ENCODE measurements around the gene CACNG4. TPM values are rescaled to one million over a fixed set of nuclear protein-coding genes. Genes with fewer than 3 reads are reported as not detected.

The CACNG4 gene
- total and polyA plus RNA-seq, 9 of the 15 experiments (the other 6 are each of a cell fraction or from before 2014, with no cell fraction given) = 0.07 TPM; not detected in 8

GRCh38 chr17:66915204-66915611 lies 49.3 kb upstream of the CACNG4 start:
- 0% methylated on average over 7 of the region's 7 CpGs for WGBS (ENCODE audit: insufficient coverage, low coverage, missing lambda C conversion rate)
- POLR2A ChIA-PET = interaction anchor here (1.6 kb wide), 1 partner anchor 15 kb away, joined by 4 read pairs; no protein-coding TSS in a partner anchor
- Histone ChIP-seq H3K27ac (ENCODE audit: extremely low read depth, low read depth, low read length) (no peak overlapping the region), H3K36me3 (ENCODE audit: control insufficient read depth, insufficient read depth, low read length) (no peaks in the 10 kb centered on the region), H3K27me3 (ENCODE audit: control insufficient read depth in 2 of 2, insufficient read depth in 2 of 2, low read length in 2 of 2) (peaks cover 40 to 80% of the 10 kb centered on the region in 2 experiments), H3K9me3 (replicated peaks; ENCODE audit: control insufficient read depth, insufficient read depth, low read depth, low read length) (no peaks in the 10 kb centered on the region), H3K9me1 (ENCODE audit: control insufficient read depth, insufficient read depth, low read length) (no peaks in the 10 kb centered on the region), H2AFZ (ENCODE audit: low read depth, low read length) (no peak overlapping the region), H3K4me3 (no peak overlapping the region), H3K4me1 (replicated peaks in 1 of 2; ENCODE audit: control insufficient read depth in 2 of 2, insufficient read depth in 2 of 2, low read length in 2 of 2) (no peaks in the 10 kb centered on the region), H4K20me1 (replicated peaks; ENCODE audit: control insufficient read depth, insufficient read depth, low read length) (no peaks in the 10 kb centered on the region), H3K79me2 (ENCODE audit: control insufficient read depth, insufficient read depth, low read length) (no peaks in the 10 kb centered on the region), H3K4me2 (ENCODE audit: insufficient read depth, low read length) (no peak overlapping the region), H3K9ac (ENCODE audit: insufficient read depth in 1 of 2, low read depth in 2 of 2, low read length in 2 of 2) (no peak overlapping the region)
- no TSS peak for BruUV-seq (replicated peaks)
- CTCF ChIA-PET (ENCODE audit: low intra/inter-chr PET ratio) = no interaction called here
- in situ Hi-C loops (cut with MboI) (no loop called here), intact Hi-C loops (cut with micrococcal nuclease) (no loop called here)
- FAIRE-seq (no peak), ATAC-seq (no peak), DNase-seq (ENCODE audit: extremely low read depth in 1 of 4, low spot score in 3 of 4) (no peak)
- TF ChIP-seq EP300 (IDR thresholded peaks at IDR 0.05; ENCODE audit: low read length) (no peak), ZBTB11 (CRISPR knock-in tag; IDR thresholded peaks at IDR 0.05) (peak in 1 of 3 experiments; percentile 84; a peak in 1 of 6 replicates)

All from K562 (cell line).